CD4-positive, alpha-beta T cell treated with Interleukin-15 for 1 hour (primary cell): ENCODE results near the gene IGF1R.

Experiments
- DNase-seq: peaks from one replicate; pipeline ENCODE4 v3.0.0-alpha.2; 2020

Gene IGF1R

GRCh38 chr15:98728082-98728810, 79.9 kb downstream of the IGF1R start:
- DNase-seq = no peak

- DNase-seq = no peak
These were observed 80.4 kb downstream of the IGF1R start for GRCh38 chr15:98728811-98729160.

GRCh38 chr15:98729446-98730042, 81.2 kb downstream of the IGF1R start:
- no peak for DNase-seq

GRCh38 chr15:98730860-98731711, 82.7 kb downstream of the IGF1R start:
- no peak for DNase-seq

GRCh38 chr15:98731712-98732450, 83.5 kb downstream of the IGF1R start:
- DNase-seq = no peak

GRCh38 chr15:98733098-98733497, 84.8 kb downstream of the IGF1R start:
- no peak for DNase-seq

- DNase-seq = no peak
These were observed 86.3 kb downstream of the IGF1R start for GRCh38 chr15:98734466-98735199.

GRCh38 chr15:98735304-98735703, 87.0 kb downstream of the IGF1R start:
- no peak for DNase-seq

GRCh38 chr15:98735895-98736617, 87.7 kb downstream of the IGF1R start:
- DNase-seq = no peak

- DNase-seq = no peak
These were observed 88.8 kb downstream of the IGF1R start for GRCh38 chr15:98737159-98737558.

GRCh38 chr15:98737721-98738120, 89.4 kb downstream of the IGF1R start:
- DNase-seq = no peak

GRCh38 chr15:98738689-98739401, 90.5 kb downstream of the IGF1R start:
- no peak for DNase-seq

GRCh38 chr15:98740295-98740694, 92.0 kb downstream of the IGF1R start:
- no peak for DNase-seq

GRCh38 chr15:98740963-98741362, 92.6 kb downstream of the IGF1R start:
- no peak for DNase-seq

- no peak for DNase-seq
These were observed 94.8 kb downstream of the IGF1R start for GRCh38 chr15:98743177-98743576.

GRCh38 chr15:98744506-98744905, 96.2 kb downstream of the IGF1R start:
- DNase-seq = no peak

- DNase-seq = no peak
These were observed 96.8 kb downstream of the IGF1R start for GRCh38 chr15:98745179-98745578.

GRCh38 chr15:98745650-98746374, 97.5 kb downstream of the IGF1R start:
- no peak for DNase-seq

- no peak for DNase-seq
These were observed 98.2 kb downstream of the IGF1R start for GRCh38 chr15:98746375-98747155.

- DNase-seq = no peak
These were observed 103.4 kb downstream of the IGF1R start for GRCh38 chr15:98751767-98752166.
